DND-41 (cell line): Measurements from ENCODE around the gene ADTRP.

Source experiments
- CTCF ChIP-seq: IDR thresholded peaks from 2 replicates; pipeline ENCODE4 v1.5.1; 2012; ENCODE audit warnings: borderline replicate concordance, low read length, moderate library complexity, mild to moderate bottlenecking; ENCODE audit not compliant: poor library complexity, severe bottlenecking; ENCODE audit errors: extremely low read depth
- EZH2 ChIP-seq: IDR thresholded peaks from 3 replicates; pipeline ENCODE4 v1.6.1; 2012; ENCODE audit warnings: borderline replicate concordance, low read depth, mild to moderate bottlenecking, moderate library complexity, low read length, inconsistent platforms; ENCODE audit not compliant: severe bottlenecking

GRCh38 chr6:11815231-11815630 lies 36.6 kb upstream of the ADTRP start:
- no peak for TF ChIP-seq CTCF
- TF ChIP-seq EZH2 = no peak
